ENCODE results near the gene ZCCHC17. TPM values are rescaled to one million over a fixed set of nuclear protein-coding genes. Genes with fewer than 3 reads are reported as not detected.

ZCCHC17 gene
- total RNA-seq, 1 donor from 2014 or later = 31.3 TPM

DNA sequence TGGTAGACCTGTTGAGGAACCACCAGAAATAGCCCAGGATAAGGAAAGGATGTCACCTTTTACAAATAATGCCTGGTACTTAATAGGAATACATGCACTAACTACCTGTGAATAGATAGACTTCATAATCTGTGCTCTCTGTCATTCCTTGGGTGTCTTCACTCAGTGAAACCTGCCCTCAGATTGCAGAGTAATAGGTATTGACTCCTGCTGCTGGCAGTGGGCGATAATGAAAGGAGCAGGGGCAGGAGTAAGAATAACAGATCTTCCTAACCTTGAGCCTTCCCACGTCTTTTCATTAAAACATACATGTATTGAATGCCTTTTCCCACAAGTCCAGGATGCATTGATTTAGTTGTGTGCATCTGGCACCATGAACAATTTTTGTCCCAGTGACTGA lies 59.6 kb downstream of the ZCCHC17 start:
- Mint-ChIP-seq H3K27me3 (no peaks in the 10 kb centered on the region), H3K27ac (no peak overlapping the region), H3K4me3 (ENCODE audit: low read depth) (no peak overlapping the region), H3K36me3 (ENCODE audit: insufficient read depth) (peaks cover 33% of the 10 kb centered on the region), H3K9me3 (ENCODE audit: low read depth) (no peaks in the 10 kb centered on the region), H3K4me1 (ENCODE audit: low read depth) (no peaks in the 10 kb centered on the region)
- no peak for TF ChIP-seq CTCF (IDR thresholded peaks at IDR 0.05; ENCODE audit: unreplicated experiment)
- DNase-seq (ENCODE audit: low spot score, unreplicated experiment) = no peak

DNA sequence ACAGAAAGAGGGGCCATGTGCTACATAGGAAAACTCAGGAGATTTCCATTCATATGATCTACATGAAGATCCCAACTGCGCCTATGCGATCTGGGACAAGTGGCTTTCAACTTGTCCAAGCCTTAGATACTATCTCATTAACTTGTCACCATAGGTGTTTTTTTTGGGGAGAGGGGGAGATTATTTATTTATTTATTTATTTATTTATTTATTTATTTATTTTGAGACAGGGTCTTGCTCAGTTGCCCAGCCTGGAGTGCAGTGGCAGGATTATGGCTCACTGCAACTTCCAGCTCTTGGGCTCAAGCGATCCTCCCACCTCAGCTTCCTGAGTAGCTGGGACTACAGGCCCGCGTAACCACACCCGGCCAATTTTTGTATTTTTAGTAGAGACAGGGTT lies 64.8 kb downstream of the ZCCHC17 start:
- H3K4me3 Mint-ChIP-seq (ENCODE audit: low read depth) = no peak overlapping the region
- no peaks in the 10 kb centered on the region for H3K27me3 Mint-ChIP-seq
- no peak for DNase-seq (ENCODE audit: low spot score, unreplicated experiment)
- no peaks in the 10 kb centered on the region for H3K4me1 Mint-ChIP-seq (ENCODE audit: low read depth)
- H3K9me3 Mint-ChIP-seq (ENCODE audit: low read depth) = no peaks in the 10 kb centered on the region
- no peak overlapping the region for H3K27ac Mint-ChIP-seq
- peaks cover 19% of the 10 kb centered on the region for H3K36me3 Mint-ChIP-seq (ENCODE audit: insufficient read depth)
- TF ChIP-seq CTCF (IDR thresholded peaks at IDR 0.05; ENCODE audit: unreplicated experiment) = no peak

- Mint-ChIP-seq H3K27ac (no peak overlapping the region), H3K4me1 (ENCODE audit: low read depth) (no peaks in the 10 kb centered on the region), H3K27me3 (no peaks in the 10 kb centered on the region), H3K9me3 (ENCODE audit: low read depth) (no peaks in the 10 kb centered on the region), H3K4me3 (ENCODE audit: low read depth) (no peak overlapping the region), H3K36me3 (ENCODE audit: insufficient read depth) (peaks cover 19% of the 10 kb centered on the region)
- no peak for TF ChIP-seq CTCF (IDR thresholded peaks at IDR 0.05; ENCODE audit: unreplicated experiment)
- no peak for DNase-seq (ENCODE audit: low spot score, unreplicated experiment)
These were observed 65.2 kb downstream of the ZCCHC17 start for GRCh38 chr1:31362032-31362431.

- no peak for TF ChIP-seq CTCF (IDR thresholded peaks at IDR 0.05; ENCODE audit: unreplicated experiment)
- no peaks in the 10 kb centered on the region for H3K27me3 Mint-ChIP-seq
- no peak overlapping the region for H3K4me3 Mint-ChIP-seq (ENCODE audit: low read depth)
- DNase-seq (ENCODE audit: low spot score, unreplicated experiment) = no peak
- no peak overlapping the region for H3K27ac Mint-ChIP-seq
- H3K4me1 Mint-ChIP-seq (ENCODE audit: low read depth) = no peaks in the 10 kb centered on the region
- peaks cover 8% of the 10 kb centered on the region for H3K36me3 Mint-ChIP-seq (ENCODE audit: insufficient read depth)
- H3K9me3 Mint-ChIP-seq (ENCODE audit: low read depth) = no peaks in the 10 kb centered on the region
These were observed 67.9 kb downstream of the ZCCHC17 start for GRCh38 chr1:31364561-31365250.

DNA sequence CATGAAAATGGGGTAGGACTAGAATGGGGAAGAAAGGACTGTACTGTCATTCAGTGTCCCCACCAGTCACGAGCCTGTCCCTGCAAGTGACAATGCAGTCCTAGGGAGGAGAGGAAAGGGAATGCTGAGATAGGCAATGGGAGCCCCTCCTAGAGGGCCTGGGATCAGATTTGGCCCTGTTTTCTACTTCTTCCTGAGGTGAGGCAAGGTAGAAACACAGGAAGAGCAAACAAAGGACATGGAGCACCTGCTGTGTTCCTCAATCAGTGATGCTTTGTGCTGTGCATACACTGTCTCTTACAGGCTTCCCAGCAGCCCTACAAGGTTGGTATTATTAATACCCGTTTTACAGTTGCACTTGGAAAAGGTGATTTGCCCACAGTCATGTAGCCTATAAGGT lies 70.0 kb downstream of the ZCCHC17 start:
- H3K27me3 Mint-ChIP-seq = no peaks in the 10 kb centered on the region
- H3K4me3 Mint-ChIP-seq (ENCODE audit: low read depth) = no peak overlapping the region
- DNase-seq (ENCODE audit: low spot score, unreplicated experiment) = no peak

More for the DNA sequence above, 70.0 kb downstream of the ZCCHC17 start:
- H3K4me1 Mint-ChIP-seq (ENCODE audit: low read depth) = no peaks in the 10 kb centered on the region
- H3K9me3 Mint-ChIP-seq (ENCODE audit: low read depth) = no peaks in the 10 kb centered on the region
- H3K27ac Mint-ChIP-seq = no peak overlapping the region
- H3K36me3 Mint-ChIP-seq (ENCODE audit: insufficient read depth) = peaks cover 5% of the 10 kb centered on the region
- TF ChIP-seq CTCF (IDR thresholded peaks at IDR 0.05; ENCODE audit: unreplicated experiment) = no peak

Measured in progenitor cell of endocrine pancreas (in vitro differentiated cells).